Psoas muscle (tissue), 8 donors: ENCODE measurements around the gene PCDHGA4. TPM values are rescaled to one million over a fixed set of nuclear protein-coding genes. Genes with fewer than 3 reads are reported as not detected.
"Not testable (repeated sequence)": the region's sequence is repeated elsewhere in the genome, so short reads cannot be mapped to it uniquely, and the experiment has no call there.

Source experiments
- ATAC-seq, 4 donors: fragments of 200-7000 bp; cut with Tn5 transposase; one replicate each; pipeline ENCODE4 v1.9.1; 2020; ENCODE audit warnings: moderate library complexity in 3 of 4, mild to moderate bottlenecking in 2 of 4
- DNase-seq, 2 donors: peaks; one replicate each; pipeline ENCODE4 v3.0.0-alpha.2; 2020
- H3K27ac ChIP-seq: fragments of 200-600 bp; one replicate; pipeline ENCODE4 v1.8.0; 2022
- H3K27me3 ChIP-seq, 3 donors: fragments of 200-600 bp in 1 of 3; one replicate each; pipeline versions ENCODE4 v1.6.1 to v1.8.0; 2013 to 2022; ENCODE audit warnings: low read length in 2 of 3, mild to moderate bottlenecking in 2 of 3, moderate library complexity in 1 of 3; ENCODE audit not compliant: insufficient read depth in 3 of 3
- H3K36me3 ChIP-seq, 2 donors: fragments of 200-600 bp in 1 of 2; one replicate each; pipeline versions ENCODE4 v1.6.1 to v1.8.0; 2013 to 2022; ENCODE audit warnings: low read depth in 1 of 2, mild to moderate bottlenecking in 1 of 2, moderate library complexity in 1 of 2; ENCODE audit not compliant: insufficient read depth in 1 of 2
- H3K4me1 ChIP-seq: fragments of 200-600 bp; one replicate; pipeline ENCODE4 v1.8.0; 2022
- H3K4me3 ChIP-seq: fragments of 200-600 bp; one replicate; pipeline ENCODE4 v1.8.0; 2022; ENCODE audit warnings: mild to moderate bottlenecking
- H3K9me3 ChIP-seq: fragments of 200-600 bp; one replicate; pipeline ENCODE4 v1.8.0; 2022
- WGBS, 3 donors: extraction: QIAGEN DNeasy Blood & Tissue Kit; methylation state at CpG; one replicate each; pipeline versions ENCODE4 v1.1.6 to v1.1.7; 2013; 5-methylcytosine and 5-hydroxymethylcytosine counted together
- intact Hi-C, 2 donors: fragments of 100-400 bp; cut with DNase I; formaldehyde crosslinking; loops; one replicate each; pipeline versions ENCODE4 v1.11.0 to v1.14.2; 2022
- polyA plus RNA-seq, 3 donors: library from polyadenylated mRNA; stranded (reverse); fragments of 200-250 nt; gene quantifications; one replicate each; pipeline ENCODE4 v1.2.3, GENCODE V29; 2013
- total RNA-seq, 4 donors: library from RNA; stranded (reverse); fragmentation: NEBNext Ultra II Directional in 2 of 4; extraction: Animal tissue kit (Norgen Biotek cat#: 25700) in 2 of 4; gene quantifications; one replicate each; pipeline versions ENCODE4 v1.2.1 to v1.2.4, GENCODE V29; 2021 to 2023
- TF ChIP-seq, protein P1 (sequence below): fragments of 200-600 bp; IDR thresholded peaks from one replicate; pipeline ENCODE4 v1.8.0; 2022; ENCODE audit warnings: antibody characterized with exemption
- donor health status: healthy with polysubstance abuse.
- donor health status: DM: no; HTN: no; CAD: no; lungs with moderate emphysema.
- donor health status: Bipolar disorder and iron deficiency.
- donor health status: healthy.
- donor health status: DM: yes; HTN: yes; CAD: no.
- donor health status: DM: no; HTN: no; CAD: no.
- donor health status: DM: no; HTN: no; CAD: no.
- donor health status: DM: yes; HTN: yes; CAD: no.

PCDHGA4 gene
- total and polyA plus RNA-seq, 7 donors = 0.14 to 2.4 (median 0.84) TPM

DNA sequence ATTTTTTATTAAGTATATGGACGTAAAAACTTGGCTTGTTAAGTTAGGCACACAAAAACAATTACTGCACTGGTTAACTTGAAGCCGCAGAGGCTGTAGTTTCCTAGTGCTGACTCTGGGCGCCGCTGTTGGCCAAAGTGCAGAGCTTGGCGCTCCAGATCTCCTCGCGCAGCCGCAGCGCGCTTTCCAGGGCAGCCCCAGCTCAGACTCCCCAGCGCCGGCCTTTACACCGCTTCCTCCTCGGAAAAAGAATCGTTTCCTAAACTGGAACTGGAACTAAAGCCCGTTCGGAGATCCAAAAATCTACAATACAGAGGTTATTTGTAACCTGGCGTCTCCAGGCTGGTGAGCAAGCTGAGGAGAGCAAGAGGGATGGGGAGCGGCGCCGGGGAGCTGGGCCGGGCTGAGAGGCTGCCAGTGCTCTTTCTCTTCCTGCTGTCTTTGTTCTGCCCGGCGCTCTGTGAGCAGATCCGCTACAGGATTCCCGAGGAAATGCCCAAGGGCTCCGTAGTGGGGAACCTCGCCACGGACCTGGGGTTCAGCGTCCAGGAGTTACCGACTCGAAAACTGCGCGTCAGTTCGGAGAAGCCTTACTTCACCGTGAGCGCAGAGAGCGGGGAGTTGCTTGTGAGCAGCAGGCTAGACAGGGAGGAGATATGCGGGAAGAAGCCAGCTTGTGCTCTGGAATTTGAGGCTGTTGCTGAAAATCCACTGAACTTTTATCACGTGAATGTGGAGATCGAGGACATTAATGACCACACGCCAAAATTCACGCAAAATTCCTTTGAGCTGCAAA is 43.1 kb downstream of the PCDHGA4 start, which contains the start of gene PCDHGB5:
Gene PCDHGB5 (plus strand): TSS at position 192 of the 796 bp plus-strand sequence. CDS start 181 bp downstream, at position 373.
- TF ChIP-seq, protein P1, sequence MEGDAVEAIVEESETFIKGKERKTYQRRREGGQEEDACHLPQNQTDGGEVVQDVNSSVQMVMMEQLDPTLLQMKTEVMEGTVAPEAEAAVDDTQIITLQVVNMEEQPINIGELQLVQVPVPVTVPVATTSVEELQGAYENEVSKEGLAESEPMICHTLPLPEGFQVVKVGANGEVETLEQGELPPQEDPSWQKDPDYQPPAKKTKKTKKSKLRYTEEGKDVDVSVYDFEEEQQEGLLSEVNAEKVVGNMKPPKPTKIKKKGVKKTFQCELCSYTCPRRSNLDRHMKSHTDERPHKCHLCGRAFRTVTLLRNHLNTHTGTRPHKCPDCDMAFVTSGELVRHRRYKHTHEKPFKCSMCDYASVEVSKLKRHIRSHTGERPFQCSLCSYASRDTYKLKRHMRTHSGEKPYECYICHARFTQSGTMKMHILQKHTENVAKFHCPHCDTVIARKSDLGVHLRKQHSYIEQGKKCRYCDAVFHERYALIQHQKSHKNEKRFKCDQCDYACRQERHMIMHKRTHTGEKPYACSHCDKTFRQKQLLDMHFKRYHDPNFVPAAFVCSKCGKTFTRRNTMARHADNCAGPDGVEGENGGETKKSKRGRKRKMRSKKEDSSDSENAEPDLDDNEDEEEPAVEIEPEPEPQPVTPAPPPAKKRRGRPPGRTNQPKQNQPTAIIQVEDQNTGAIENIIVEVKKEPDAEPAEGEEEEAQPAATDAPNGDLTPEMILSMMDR = peak; percentile 71
- Histone ChIP-seq H3K27ac (peak within 1 kb of the TSS; percentile 51), H3K4me3 (peak within 1 kb of the TSS; percentile 63), H3K27me3 (peaks cover 0 to 48% (median 12%) of the 10 kb centered on the region in 3 donors)
- H3K4me1 ChIP-seq, intact Hi-C loops, H3K9me3 ChIP-seq, H3K36me3 ChIP-seq: not testable (repeated sequence)
- DNase-seq (peak; percentile 46 to 72), ATAC-seq (peak; percentile 90 to 95 (median 93))
- 7 to 9% (median 8%) methylated on average over 21 to 25 of the region's 43 CpGs for WGBS, 3 donors

DNA sequence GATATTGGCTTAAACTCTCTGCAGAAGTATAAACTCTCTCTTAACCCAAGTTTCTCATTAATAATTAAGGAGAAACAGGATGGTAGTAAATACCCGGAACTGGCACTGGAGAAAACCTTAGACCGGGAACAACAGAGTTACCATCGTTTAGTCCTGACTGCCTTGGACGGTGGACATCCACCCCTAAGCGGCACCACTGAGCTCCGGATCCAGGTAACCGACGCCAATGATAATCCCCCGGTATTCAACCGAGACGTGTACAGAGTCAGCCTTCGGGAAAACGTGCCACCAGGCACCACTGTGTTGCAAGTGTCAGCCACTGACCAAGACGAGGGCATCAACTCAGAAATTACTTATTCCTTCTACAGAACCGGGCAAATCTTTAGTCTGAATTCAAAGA is 43.8 kb downstream of the PCDHGA4 start:
- peaks cover 0 to 50% (median 16%) of the 10 kb centered on the region in 3 donors for H3K27me3 ChIP-seq
- DNase-seq = peak in 1 of 2 donors; percentile 52
- WGBS, 3 donors = 17 to 28% (median 24%) methylated on average over 15 of the region's 15 CpGs
- H3K27ac ChIP-seq = no peak overlapping the region
- peak overlapping the region; percentile 42 for H3K4me3 ChIP-seq
- peaks cover 4% of the 10 kb centered on the region for H3K9me3 ChIP-seq
- peak; percentile 55 to 80 (median 66) for ATAC-seq
- no peaks in the 10 kb centered on the region for H3K36me3 ChIP-seq
- H3K4me1 ChIP-seq = peaks cover 4% of the 10 kb centered on the region
- TF ChIP-seq, protein P1 = peak; percentile 10
- intact Hi-C loops = no loop called here

DNA sequence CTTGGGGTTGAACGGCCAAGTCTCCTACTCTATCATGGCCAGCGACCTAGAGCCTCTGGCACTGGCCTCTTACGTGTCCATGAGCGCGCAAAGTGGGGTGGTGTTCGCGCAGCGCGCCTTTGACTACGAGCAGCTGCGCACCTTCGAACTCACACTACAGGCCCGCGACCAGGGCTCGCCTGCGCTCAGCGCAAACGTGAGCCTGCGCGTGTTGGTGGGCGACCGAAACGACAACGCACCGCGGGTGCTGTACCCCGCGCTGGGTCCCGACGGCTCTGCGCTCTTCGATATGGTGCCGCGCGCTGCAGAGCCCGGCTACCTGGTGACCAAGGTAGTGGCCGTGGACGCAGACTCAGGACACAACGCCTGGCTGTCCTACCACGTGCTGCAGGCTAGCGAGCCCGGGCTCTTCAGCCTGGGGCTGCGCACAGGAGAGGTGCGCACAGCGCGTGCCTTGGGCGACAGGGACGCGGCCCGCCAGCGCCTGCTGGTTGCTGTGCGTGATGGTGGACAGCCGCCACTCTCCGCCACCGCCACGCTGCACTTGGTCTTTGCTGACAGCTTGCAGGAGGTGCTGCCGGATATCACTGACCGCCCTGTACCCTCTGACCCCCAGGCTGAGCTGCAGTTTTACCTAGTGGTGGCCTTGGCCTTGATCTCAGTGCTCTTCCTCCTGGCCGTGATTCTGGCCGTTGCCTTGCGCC is 44.9 kb downstream of the PCDHGA4 start:
- H3K9me3 ChIP-seq = peaks cover 4% of the 10 kb centered on the region
- WGBS, 3 donors = 26 to 34% (median 30%) methylated on average over 56 to 61 of the region's 61 CpGs
- intact Hi-C loops = no loop called here
- H3K4me3 ChIP-seq = peak overlapping the region; percentile 42
- TF ChIP-seq, protein P1 = no peak
- H3K36me3 ChIP-seq = no peaks in the 10 kb centered on the region
- DNase-seq (no peak), ATAC-seq (no peak)
- peaks cover 4% of the 10 kb centered on the region for H3K4me1 ChIP-seq
- H3K27ac ChIP-seq = no peak overlapping the region
- peaks cover 0 to 48% (median 17%) of the 10 kb centered on the region in 3 donors for H3K27me3 ChIP-seq

DNA sequence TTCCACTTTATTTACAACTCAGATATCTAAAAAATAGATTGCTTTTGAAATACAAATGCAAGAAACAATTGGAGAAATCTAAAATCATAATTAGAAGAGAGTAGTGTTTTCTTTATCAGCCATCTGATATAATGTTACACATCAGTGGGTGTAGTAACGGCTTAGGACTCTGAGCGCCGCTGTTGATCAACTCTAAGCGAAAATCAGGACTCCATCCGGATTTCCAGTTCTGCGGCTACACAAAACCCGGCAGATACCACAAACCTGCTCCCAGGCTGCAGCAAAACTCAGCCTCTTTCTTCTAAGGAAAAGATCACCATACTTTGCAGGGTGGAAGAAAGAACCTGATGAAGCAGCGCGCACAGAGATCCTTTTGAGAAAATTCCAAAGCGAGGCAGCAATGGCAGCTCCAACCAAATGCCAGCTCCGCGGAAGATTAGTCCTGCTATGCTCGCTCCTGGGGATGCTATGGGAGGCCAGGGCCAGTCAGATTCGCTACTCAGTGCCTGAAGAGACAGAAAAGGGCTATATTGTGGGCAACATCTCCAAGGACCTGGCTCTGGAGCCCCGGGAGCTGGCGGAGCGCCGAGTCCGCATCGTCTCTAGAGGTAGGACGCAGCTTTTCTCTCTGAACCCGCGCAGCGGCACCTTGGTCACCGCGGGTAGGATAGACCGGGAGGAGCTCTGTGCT is 47.9 kb downstream of the PCDHGA4 start, which contains the start of gene PCDHGA9:
Gene PCDHGA9 (plus strand): TSS at position 226 of the 691 bp plus-strand sequence. CDS start 175 bp downstream, at position 401.
- ATAC-seq = peak in 3 of 4 donors; percentile 49 to 60 (median 55)
- Histone ChIP-seq H3K27me3 (peaks cover 0 to 37% (median 17%) of the 10 kb centered on the region in 3 donors), H3K4me3 (peak within 1 kb of the TSS; percentile 47), H3K4me1 (peaks cover 4% of the 10 kb centered on the region), H3K9me3 (peaks cover 4% of the 10 kb centered on the region), H3K27ac (no peak within 1 kb of the TSS), H3K36me3 (no peaks in the 10 kb centered on the region)
- intact Hi-C loops = no loop called here
- TF ChIP-seq, protein P1 = peak; percentile 46
- 20 to 22% (median 20%) methylated on average over 27 of the region's 27 CpGs for WGBS, 3 donors
- DNase-seq = peak in 1 of 2 donors; percentile 59
